Neural progenitor cell (in vitro differentiated cells): ENCODE measurements around the gene PRSS27. TPM values are rescaled to one million over a fixed set of nuclear protein-coding genes. Genes with fewer than 3 reads are reported as not detected.

Experiments used
- DNase-seq: peaks from one replicate; pipeline ENCODE4 v3.0.0-alpha.2; 2016; ENCODE audit warnings: low spot score
- H2AFZ ChIP-seq: fragments of 200-600 bp; sonication (generic); replicated peaks from 2 replicates; pipeline ENCODE4 v1.6.1; 2016; ENCODE audit warnings: antibody characterized with exemption
- H3F3A ChIP-seq: fragments of 200-600 bp; sonication (generic); 2 replicates; pipeline ENCODE4 v1.6.1; 2016; ENCODE audit warnings: antibody characterized with exemption, low read depth
- H3K27ac ChIP-seq: fragments of 200-600 bp; sonication (generic); 2 replicates; pipeline ENCODE4 v1.5.1; 2016; ENCODE audit warnings: mild to moderate bottlenecking
- H3K27me3 ChIP-seq: fragments of 200-600 bp; sonication (generic); 2 replicates; pipeline ENCODE4 v1.6.1; 2016; ENCODE audit warnings: mild to moderate bottlenecking, moderate library complexity
- H3K36me3 ChIP-seq: fragments of 200-600 bp; sonication (generic); 2 replicates; pipeline ENCODE4 v1.5.1; 2016
- H3K4me1 ChIP-seq: fragments of 200-600 bp; sonication (generic); 2 replicates; pipeline ENCODE4 v1.6.1; 2016; ENCODE audit warnings: mixed run types
- H3K4me2 ChIP-seq: fragments of 200-600 bp; sonication (generic); 2 replicates; pipeline ENCODE4 v1.6.1; 2016
- H3K4me3 ChIP-seq: fragments of 200-600 bp; sonication (generic); 2 replicates; pipeline ENCODE4 v1.5.1; 2016
- H3K79me2 ChIP-seq: fragments of 200-600 bp; sonication (generic); 2 replicates; pipeline ENCODE4 v1.6.1; 2016; ENCODE audit warnings: low read depth
- H3K9ac ChIP-seq: fragments of 200-600 bp; sonication (generic); 2 replicates; pipeline ENCODE4 v1.6.1; 2016
- H3K9me3 ChIP-seq: fragments of 200-600 bp; sonication (generic); 2 replicates; pipeline ENCODE4 v1.5.1; 2016; ENCODE audit warnings: low read depth
- H4K20me1 ChIP-seq: fragments of 200-600 bp; sonication (generic); 2 replicates; pipeline ENCODE4 v1.6.1; 2016; ENCODE audit warnings: low read depth
- H3K27ac Mint-ChIP-seq: 3 replicates; pipeline ENCODE4 v1.8.0; 2021; ENCODE audit warnings: mixed read lengths
- H3K27me3 Mint-ChIP-seq: 2 replicates; pipeline ENCODE4 v1.8.0; 2022; ENCODE audit warnings: low read depth, mild to moderate bottlenecking, inconsistent platforms, moderate library complexity, mixed read lengths; ENCODE audit not compliant: insufficient read depth
- H3K36me3 Mint-ChIP-seq: 3 replicates; pipeline ENCODE4 v1.8.0; 2021; ENCODE audit warnings: mixed read lengths
- H3K4me1 Mint-ChIP-seq: 3 replicates; pipeline ENCODE4 v1.8.0; 2021; ENCODE audit warnings: mixed read lengths
- H3K4me3 Mint-ChIP-seq: 3 replicates; pipeline ENCODE4 v1.8.0; 2021; ENCODE audit warnings: mild to moderate bottlenecking, moderate library complexity, mixed read lengths
- H3K9me3 Mint-ChIP-seq: 3 replicates; pipeline ENCODE4 v1.8.0; 2020; ENCODE audit warnings: mixed read lengths
- EZH2 ChIP-seq: fragments of 200-600 bp; sonication (generic); IDR thresholded peaks from 2 replicates; pipeline ENCODE4 v1.6.1; 2017; ENCODE audit warnings: antibody characterized with exemption, mild to moderate bottlenecking, moderate library complexity
- EZH2phosphoT487 ChIP-seq: fragments of 200-600 bp; sonication (generic); IDR thresholded peaks from 2 replicates; pipeline ENCODE4 v1.6.1; 2017; ENCODE audit warnings: antibody characterized with exemption
- total RNA-seq: library from RNA; depleted of rRNA; stranded (reverse); fragments of >200 nt; gene quantifications from 2 replicates; pipeline ENCODE4 v1.2.3, GENCODE V29; 2015; ENCODE audit warnings: low replicate concordance
- TF ChIP-seq, protein P1 (sequence below): fragments of 200-600 bp; sonication (generic); IDR thresholded peaks from 2 replicates; pipeline ENCODE4 v1.5.1; 2017; ENCODE audit warnings: antibody characterized with exemption, mild to moderate bottlenecking

PRSS27 gene
- total RNA-seq, 1 donor from 2014 or later: 1.8 TPM

DNA sequence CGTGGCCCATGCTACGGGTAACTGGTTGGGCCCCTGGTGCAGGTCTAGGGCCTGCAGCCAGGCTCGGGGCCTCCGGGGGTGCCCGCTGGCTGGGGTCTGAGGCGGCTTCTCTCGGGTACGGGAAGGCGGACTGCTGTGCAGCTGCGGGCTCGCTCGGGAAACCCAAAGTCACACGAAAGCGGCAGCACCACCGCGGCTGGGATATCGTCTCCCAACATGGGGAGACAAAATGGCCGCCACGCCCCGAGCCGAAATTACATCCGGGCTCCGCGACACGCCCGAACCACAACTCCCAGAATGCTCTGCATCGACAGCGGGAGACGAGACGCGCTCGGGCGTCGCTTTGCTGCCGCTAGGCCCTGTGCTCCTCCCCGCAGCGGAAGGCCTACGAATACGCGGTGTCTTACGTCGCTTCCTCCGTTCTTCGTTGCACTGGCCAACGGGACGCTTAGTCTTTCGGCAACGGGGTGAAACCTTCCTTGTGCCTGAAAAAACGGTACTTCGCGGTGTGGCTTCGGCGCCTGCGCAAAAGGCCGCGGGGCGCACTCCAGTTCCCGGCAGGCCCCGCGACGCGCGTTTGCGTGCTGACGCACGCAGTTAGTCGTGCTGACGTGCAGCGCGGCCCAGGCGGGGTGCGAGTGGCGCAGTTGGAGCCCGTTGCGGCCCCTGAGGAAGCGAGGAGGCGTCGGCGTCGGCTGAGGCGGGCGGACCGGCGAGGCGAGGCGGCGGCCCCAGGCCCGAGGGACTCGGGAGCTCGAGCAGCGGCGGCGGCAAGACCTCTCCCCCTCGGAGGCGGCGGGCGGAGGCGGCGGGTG, 32.2 kb upstream of the PRSS27 start, which contains the start of gene SRRM2:
SRRM2 (plus strand) TSS at position 604 of the 815 bp plus-strand sequence. CDS start 3,727 bp downstream, outside the sequence.
- H3K9me3 Mint-ChIP-seq: no peaks in the 10 kb centered on the region
- Histone ChIP-seq H3K4me1 (peaks cover 23% of the 10 kb centered on the region), H3K36me3 (no peaks in the 10 kb centered on the region), H3K4me3 (peak within 1 kb of the TSS; percentile 71), H3K9ac (peak within 1 kb of the TSS; percentile 90), H2AFZ (peak within 1 kb of the TSS; percentile 92), H4K20me1 (peaks cover 44% of the 10 kb centered on the region), H3K4me2 (peak within 1 kb of the TSS; percentile 83), H3K27ac (peak within 1 kb of the TSS; percentile 97), H3F3A (peaks cover 33% of the 10 kb centered on the region), H3K27me3 (no peaks in the 10 kb centered on the region), H3K9me3 (no peaks in the 10 kb centered on the region), H3K79me2 (peaks cover 65% of the 10 kb centered on the region)
- H3K4me1 Mint-ChIP-seq: peaks cover 39% of the 10 kb centered on the region
- peak within 1 kb of the TSS; percentile 94 for H3K4me3 Mint-ChIP-seq
- H3K27ac Mint-ChIP-seq: peak within 1 kb of the TSS; percentile 99
- TF ChIP-seq EZH2phosphoT487 (no peak), EZH2 (peak; percentile 53)
- peaks cover 29% of the 10 kb centered on the region for H3K36me3 Mint-ChIP-seq
- DNase-seq: peak; percentile 98
- H3K27me3 Mint-ChIP-seq: peaks cover 14% of the 10 kb centered on the region

DNA sequence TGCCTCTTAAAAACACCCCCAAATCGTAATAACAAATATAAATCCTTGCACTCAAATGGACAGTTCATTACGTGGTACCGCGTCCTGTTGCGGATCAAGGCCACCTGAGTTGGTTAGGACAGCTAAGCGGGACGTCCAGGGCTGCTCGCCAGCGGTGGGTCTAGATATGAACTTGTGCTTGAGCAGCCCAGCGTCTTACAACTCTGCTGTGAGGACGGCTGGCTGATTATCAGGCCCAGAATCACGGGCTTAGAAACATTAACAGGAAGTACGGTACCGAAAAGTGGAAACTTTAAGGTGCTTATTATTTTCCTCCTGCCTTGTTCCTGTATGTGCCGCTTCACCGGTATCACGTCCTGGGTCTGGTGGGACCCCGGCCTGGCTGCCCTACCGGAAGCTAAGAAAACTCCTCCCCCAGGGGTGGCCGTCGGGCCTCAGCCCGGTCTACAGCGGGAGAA, 31.6 kb upstream of the PRSS27 start:
- peak overlapping the region; percentile 71 for H3K4me3 ChIP-seq
- H4K20me1 ChIP-seq: peaks cover 38% of the 10 kb centered on the region
- H3K4me1 ChIP-seq: peaks cover 23% of the 10 kb centered on the region
- no peak for DNase-seq
- no peaks in the 10 kb centered on the region for H3K9me3 ChIP-seq
- Mint-ChIP-seq H3K9me3 (no peaks in the 10 kb centered on the region), H3K4me1 (peaks cover 39% of the 10 kb centered on the region), H3K27ac (peak overlapping the region; percentile 99), H3K27me3 (peaks cover 14% of the 10 kb centered on the region), H3K4me3 (peak overlapping the region; percentile 89), H3K36me3 (peaks cover 23% of the 10 kb centered on the region)
- no peaks in the 10 kb centered on the region for H3K27me3 ChIP-seq
- peak overlapping the region; percentile 92 for H2AFZ ChIP-seq
- H3K4me2 ChIP-seq: peak overlapping the region; percentile 83
- H3K9ac ChIP-seq: peak overlapping the region; percentile 90
- H3K36me3 ChIP-seq: no peaks in the 10 kb centered on the region
- H3K27ac ChIP-seq: peak overlapping the region; percentile 97
- peaks cover 33% of the 10 kb centered on the region for H3F3A ChIP-seq
- peaks cover 59% of the 10 kb centered on the region for H3K79me2 ChIP-seq
- TF ChIP-seq EZH2 (no peak), EZH2phosphoT487 (no peak)
- TF ChIP-seq, protein P1, sequence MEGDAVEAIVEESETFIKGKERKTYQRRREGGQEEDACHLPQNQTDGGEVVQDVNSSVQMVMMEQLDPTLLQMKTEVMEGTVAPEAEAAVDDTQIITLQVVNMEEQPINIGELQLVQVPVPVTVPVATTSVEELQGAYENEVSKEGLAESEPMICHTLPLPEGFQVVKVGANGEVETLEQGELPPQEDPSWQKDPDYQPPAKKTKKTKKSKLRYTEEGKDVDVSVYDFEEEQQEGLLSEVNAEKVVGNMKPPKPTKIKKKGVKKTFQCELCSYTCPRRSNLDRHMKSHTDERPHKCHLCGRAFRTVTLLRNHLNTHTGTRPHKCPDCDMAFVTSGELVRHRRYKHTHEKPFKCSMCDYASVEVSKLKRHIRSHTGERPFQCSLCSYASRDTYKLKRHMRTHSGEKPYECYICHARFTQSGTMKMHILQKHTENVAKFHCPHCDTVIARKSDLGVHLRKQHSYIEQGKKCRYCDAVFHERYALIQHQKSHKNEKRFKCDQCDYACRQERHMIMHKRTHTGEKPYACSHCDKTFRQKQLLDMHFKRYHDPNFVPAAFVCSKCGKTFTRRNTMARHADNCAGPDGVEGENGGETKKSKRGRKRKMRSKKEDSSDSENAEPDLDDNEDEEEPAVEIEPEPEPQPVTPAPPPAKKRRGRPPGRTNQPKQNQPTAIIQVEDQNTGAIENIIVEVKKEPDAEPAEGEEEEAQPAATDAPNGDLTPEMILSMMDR: no peak

DNA sequence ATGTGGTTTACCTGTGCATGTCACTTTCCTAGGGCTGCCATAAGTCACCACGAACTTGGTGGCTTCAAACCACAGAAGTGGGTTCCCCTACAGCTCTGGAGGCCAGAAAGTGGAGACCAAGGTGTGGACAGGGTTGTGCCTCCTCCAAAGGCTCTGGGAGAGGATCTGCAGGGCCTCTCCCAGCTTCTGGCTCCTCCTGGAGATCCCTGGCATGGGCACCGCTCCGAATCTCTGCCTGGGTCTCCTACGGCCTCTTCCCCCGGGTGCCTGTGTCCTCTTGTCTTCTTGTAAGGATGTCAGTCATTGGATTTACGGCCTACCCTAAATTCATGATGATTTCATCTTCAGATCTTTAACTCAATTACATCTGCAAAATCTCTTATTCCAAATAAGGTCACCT, 29.9 kb upstream of the PRSS27 start:
- Histone ChIP-seq H3K27ac (no peak overlapping the region), H4K20me1 (peaks cover 21% of the 10 kb centered on the region), H3K4me1 (peaks cover 19% of the 10 kb centered on the region), H3F3A (peaks cover 28% of the 10 kb centered on the region), H2AFZ (no peak overlapping the region), H3K4me2 (no peak overlapping the region), H3K27me3 (no peaks in the 10 kb centered on the region), H3K4me3 (no peak overlapping the region), H3K9ac (no peak overlapping the region), H3K9me3 (no peaks in the 10 kb centered on the region), H3K79me2 (peaks cover 42% of the 10 kb centered on the region), H3K36me3 (no peaks in the 10 kb centered on the region)
- Mint-ChIP-seq H3K27me3 (peaks cover 13% of the 10 kb centered on the region), H3K36me3 (peaks cover 10% of the 10 kb centered on the region), H3K4me3 (peak overlapping the region; percentile 89), H3K4me1 (peaks cover 29% of the 10 kb centered on the region), H3K9me3 (no peaks in the 10 kb centered on the region), H3K27ac (peak overlapping the region; percentile 76)
- TF ChIP-seq, protein P1: no peak
- DNase-seq: no peak

DNA sequence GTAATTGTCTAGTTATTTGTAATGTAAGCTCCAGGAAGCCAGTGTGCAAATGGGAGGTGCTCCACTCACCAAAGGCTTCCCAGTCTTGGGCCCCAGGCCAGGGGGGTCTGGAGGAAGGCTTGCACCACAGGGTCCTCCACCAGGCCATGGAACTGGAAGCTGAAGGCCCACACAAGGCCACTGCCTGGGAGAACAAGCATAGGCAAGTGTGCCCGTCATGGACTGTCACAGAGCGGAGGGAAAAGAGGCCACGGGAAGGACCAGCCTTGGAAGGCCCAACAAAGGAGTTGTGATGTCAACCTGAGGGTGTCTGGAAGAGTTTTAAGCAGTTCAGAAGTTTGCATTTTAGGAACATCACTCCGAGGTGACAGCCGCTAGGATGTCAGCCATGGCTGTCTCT, 29.5 kb upstream of the PRSS27 start:
- Mint-ChIP-seq H3K27me3 (peaks cover 13% of the 10 kb centered on the region), H3K4me3 (no peak overlapping the region), H3K36me3 (peaks cover 10% of the 10 kb centered on the region), H3K9me3 (no peaks in the 10 kb centered on the region), H3K27ac (no peak overlapping the region), H3K4me1 (peaks cover 24% of the 10 kb centered on the region)
- H3F3A ChIP-seq: peaks cover 24% of the 10 kb centered on the region
- H3K4me3 ChIP-seq: no peak overlapping the region
- TF ChIP-seq, protein P1: no peak
- TF ChIP-seq EZH2phosphoT487 (no peak), EZH2 (no peak)
- H4K20me1 ChIP-seq: peaks cover 16% of the 10 kb centered on the region
- no peaks in the 10 kb centered on the region for H3K36me3 ChIP-seq
- H3K27ac ChIP-seq: no peak overlapping the region
- peaks cover 15% of the 10 kb centered on the region for H3K4me1 ChIP-seq
- H3K27me3 ChIP-seq: no peaks in the 10 kb centered on the region
- H3K4me2 ChIP-seq: no peak overlapping the region
- DNase-seq: no peak
- no peak overlapping the region for H3K9ac ChIP-seq
- H3K79me2 ChIP-seq: peaks cover 37% of the 10 kb centered on the region
- H2AFZ ChIP-seq: no peak overlapping the region
- no peaks in the 10 kb centered on the region for H3K9me3 ChIP-seq
